AG09319 (cell line): ENCODE data around the gene NFIX.

Source experiments
- DNase-seq: peaks from one replicate; pipeline ENCODE4 v3.0.0-alpha.2; 2010; ENCODE audit warnings: low read depth; ENCODE audit errors: extremely low read depth
- CTCF ChIP-seq: IDR thresholded peaks from 2 replicates; pipeline ENCODE4 v1.5.1; 2011; ENCODE audit warnings: low read depth, mild to moderate bottlenecking, inconsistent platforms, low read length, moderate library complexity

Gene NFIX

GRCh38 chr19:13023656-13024055, 28.4 kb downstream of the NFIX start:
- no peak for DNase-seq
- TF ChIP-seq CTCF, result no peak

GRCh38 chr19:13024126-13024950, 29.1 kb downstream of the NFIX start:
- no peak for TF ChIP-seq CTCF
- DNase-seq, result no peak

GRCh38 chr19:13024951-13025697, 29.8 kb downstream of the NFIX start:
- DNase-seq, result no peak

GRCh38 chr19:13025819-13026456, 30.7 kb downstream of the NFIX start:
- no peak for DNase-seq
- TF ChIP-seq CTCF, result no peak

More at GRCh38 chr19:13024951-13025697, 29.8 kb downstream of the NFIX start:
- TF ChIP-seq CTCF, result no peak

- no peak for TF ChIP-seq CTCF
- no peak for DNase-seq
These were observed 31.4 kb downstream of the NFIX start for GRCh38 chr19:13026462-13027370.

- TF ChIP-seq CTCF, result no peak
These were observed 32.3 kb downstream of the NFIX start for GRCh38 chr19:13027557-13027956.

More at GRCh38 chr19:13027557-13027956, 32.3 kb downstream of the NFIX start:
- no peak for DNase-seq
